ENCODE data around the gene NEUROD1. TPM values are rescaled to one million over a fixed set of nuclear protein-coding genes. Genes with fewer than 3 reads are reported as not detected.
"Not testable (repeated sequence)": the region's sequence is repeated elsewhere in the genome, so short reads cannot be mapped to it uniquely, and the experiment has no call there.

NEUROD1 gene
- total RNA-seq, 4 donors from 2014 or later, result not detected

DNA sequence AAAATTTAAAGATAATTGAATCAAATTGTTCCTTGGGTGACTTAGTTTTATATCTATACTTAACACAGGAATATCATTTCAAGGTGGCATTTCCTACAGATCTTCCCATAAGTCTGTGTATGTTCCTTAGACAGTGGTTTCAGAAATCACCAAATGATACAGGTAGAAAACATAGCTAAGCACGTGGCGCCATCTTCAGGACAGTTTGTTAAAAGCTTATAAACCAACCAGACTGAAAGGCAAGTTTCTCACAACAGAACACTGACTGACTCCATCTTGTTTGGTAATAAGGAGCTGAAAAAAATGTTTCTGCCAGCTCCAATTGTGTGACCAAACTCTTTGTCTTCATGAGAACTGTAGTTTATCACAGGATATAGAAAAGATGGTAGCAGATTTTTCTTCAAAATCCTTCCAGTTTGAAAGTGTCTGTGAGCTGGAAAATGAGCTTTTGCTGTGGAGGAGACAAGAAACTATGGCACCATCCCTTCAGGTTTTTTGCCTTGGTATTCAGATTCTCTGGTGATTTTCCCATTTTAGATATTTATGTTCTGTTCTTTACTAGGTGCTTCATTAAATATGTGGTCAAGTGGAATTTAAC is 34.8 kb upstream of the NEUROD1 start:
- H3K4me3 ChIP-seq, result no peak overlapping the region
- TF ChIP-seq POLR2A (IDR thresholded peaks at IDR 0.05) (no peak), POLR2AphosphoS5 (IDR thresholded peaks at IDR 0.05) (no peak), EP300 (IDR thresholded peaks at IDR 0.05) (no peak)
- TF ChIP-seq, protein P1, sequence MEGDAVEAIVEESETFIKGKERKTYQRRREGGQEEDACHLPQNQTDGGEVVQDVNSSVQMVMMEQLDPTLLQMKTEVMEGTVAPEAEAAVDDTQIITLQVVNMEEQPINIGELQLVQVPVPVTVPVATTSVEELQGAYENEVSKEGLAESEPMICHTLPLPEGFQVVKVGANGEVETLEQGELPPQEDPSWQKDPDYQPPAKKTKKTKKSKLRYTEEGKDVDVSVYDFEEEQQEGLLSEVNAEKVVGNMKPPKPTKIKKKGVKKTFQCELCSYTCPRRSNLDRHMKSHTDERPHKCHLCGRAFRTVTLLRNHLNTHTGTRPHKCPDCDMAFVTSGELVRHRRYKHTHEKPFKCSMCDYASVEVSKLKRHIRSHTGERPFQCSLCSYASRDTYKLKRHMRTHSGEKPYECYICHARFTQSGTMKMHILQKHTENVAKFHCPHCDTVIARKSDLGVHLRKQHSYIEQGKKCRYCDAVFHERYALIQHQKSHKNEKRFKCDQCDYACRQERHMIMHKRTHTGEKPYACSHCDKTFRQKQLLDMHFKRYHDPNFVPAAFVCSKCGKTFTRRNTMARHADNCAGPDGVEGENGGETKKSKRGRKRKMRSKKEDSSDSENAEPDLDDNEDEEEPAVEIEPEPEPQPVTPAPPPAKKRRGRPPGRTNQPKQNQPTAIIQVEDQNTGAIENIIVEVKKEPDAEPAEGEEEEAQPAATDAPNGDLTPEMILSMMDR (IDR thresholded peaks at IDR 0.05), result peak; percentile 28 to 62 (median 62)
- H3K36me3 ChIP-seq, result no peaks in the 10 kb centered on the region
- ATAC-seq, result peak; percentile 36
- no peaks in the 10 kb centered on the region for H3K27me3 ChIP-seq
- H3K9me3 ChIP-seq, result no peaks in the 10 kb centered on the region
- WGBS, 2 donors (ENCODE audit: low coverage in 1 of 2), result 0 to 11% methylated on average over 2 of the region's 2 CpGs
- no peak overlapping the region for H3K27ac ChIP-seq
- H3K4me1 ChIP-seq, result no peaks in the 10 kb centered on the region

DNA sequence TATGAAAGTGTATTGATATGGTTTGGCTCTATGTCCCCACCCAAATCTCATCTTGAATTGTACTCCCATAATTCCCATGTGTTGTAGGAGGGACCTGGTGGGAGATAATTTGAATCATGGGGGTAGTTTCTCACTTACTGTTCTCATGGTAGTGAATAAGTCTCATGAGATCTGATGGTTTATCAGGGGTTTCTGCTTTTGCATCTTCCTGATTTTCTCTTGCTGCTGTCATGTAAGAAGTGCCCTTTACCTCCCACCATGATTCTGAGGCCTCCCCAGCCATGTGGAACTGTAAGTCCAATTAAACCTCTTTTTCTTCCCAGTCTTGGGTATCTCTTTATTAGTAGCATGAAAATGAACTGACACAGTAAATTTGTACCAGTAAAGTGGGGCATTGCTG is 30.7 kb upstream of the NEUROD1 start:
- not testable (repeated sequence) for ATAC-seq, H3K4me3 ChIP-seq, H3K9me3 ChIP-seq, H3K36me3 ChIP-seq, H3K27ac ChIP-seq, H3K4me1 ChIP-seq, H3K27me3 ChIP-seq

DNA sequence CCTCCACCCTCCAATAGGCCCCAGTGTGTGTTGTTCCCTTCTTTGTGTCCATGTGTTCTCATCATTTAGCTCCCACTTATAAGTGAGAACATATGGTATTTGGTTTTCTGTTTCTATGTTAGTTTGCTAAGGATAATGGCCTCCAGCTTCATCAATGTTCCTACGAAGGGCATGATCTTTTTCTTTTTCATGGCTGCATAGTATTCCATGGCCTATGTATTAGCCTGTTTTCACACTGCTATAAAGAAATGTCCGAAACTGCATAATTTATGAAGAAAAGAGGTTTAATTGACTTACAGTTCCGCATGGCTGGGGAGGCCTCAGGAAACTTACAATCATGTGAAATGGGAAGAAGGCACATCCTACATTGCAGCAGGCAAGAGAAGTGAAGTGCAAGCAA is 22.2 kb upstream of the NEUROD1 start:
- H3K4me1 ChIP-seq, H3K4me3 ChIP-seq, H3K9me3 ChIP-seq, H3K36me3 ChIP-seq, H3K27me3 ChIP-seq, H3K27ac ChIP-seq, ATAC-seq: not testable (repeated sequence)
- WGBS, 2 donors (ENCODE audit: low coverage in 1 of 2), result 86% methylated on average over 3 of the region's 3 CpGs; no CpG with 5 or more reads in 1 of the 2 donors

DNA sequence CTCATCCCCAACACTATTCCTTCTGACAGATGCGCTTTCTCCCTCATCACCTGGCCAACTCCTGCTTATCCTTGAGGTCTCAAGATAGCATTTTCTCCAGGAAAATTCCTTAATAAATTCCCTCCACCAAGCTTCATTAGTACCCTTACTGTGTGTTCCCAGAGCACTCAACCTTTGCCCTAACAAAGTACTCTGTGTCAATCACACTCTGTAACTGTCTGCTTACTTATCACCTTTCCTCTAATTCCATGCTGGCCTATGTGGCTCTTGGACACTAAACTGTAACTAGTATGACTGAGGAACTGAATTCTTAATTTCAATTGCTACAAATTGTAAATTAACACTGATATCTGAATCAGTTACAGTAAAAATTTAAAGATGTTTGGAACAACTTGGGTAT is 17.9 kb upstream of the NEUROD1 start:
- no peaks in the 10 kb centered on the region for H3K36me3 ChIP-seq
- no peak overlapping the region for H3K27ac ChIP-seq
- H3K27me3 ChIP-seq, result no peaks in the 10 kb centered on the region
- no peak overlapping the region for H3K4me3 ChIP-seq
- TF ChIP-seq POLR2A (IDR thresholded peaks at IDR 0.05), result no peak
- TF ChIP-seq, protein P1 (IDR thresholded peaks at IDR 0.05), result no peak
- TF ChIP-seq EP300 (IDR thresholded peaks at IDR 0.05), result no peak
- TF ChIP-seq POLR2AphosphoS5 (IDR thresholded peaks at IDR 0.05), result no peak
- H3K9me3 ChIP-seq, result no peaks in the 10 kb centered on the region
- WGBS, 2 donors (ENCODE audit: low coverage in 1 of 2), result 100% methylated on average over 1 of the region's 1 CpG; no CpG with 5 or more reads in 1 of the 2 donors
- H3K4me1 ChIP-seq, result no peaks in the 10 kb centered on the region
- ATAC-seq, result no peak

DNA sequence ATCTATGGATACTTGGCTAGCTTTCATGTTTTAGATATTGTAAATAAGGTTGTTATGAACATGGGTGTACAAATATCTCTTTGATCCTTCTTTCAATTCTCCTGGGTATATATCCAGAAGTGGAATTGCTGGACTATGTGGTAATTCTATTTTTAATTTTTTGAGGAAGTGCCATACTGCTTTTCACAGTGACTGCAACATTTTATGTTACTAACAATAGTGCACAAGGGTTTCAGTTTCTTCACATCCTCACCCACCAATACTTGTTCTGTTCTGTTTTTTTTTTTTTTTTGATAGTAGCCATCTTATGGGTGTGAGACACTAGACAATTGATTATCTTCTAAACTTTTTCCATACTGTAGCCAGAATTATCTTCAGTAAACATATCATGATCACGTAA is 17.3 kb upstream of the NEUROD1 start:
- TF ChIP-seq, protein P1 (IDR thresholded peaks at IDR 0.05), result no peak
- TF ChIP-seq EP300 (IDR thresholded peaks at IDR 0.05), result no peak
- no peaks in the 10 kb centered on the region for H3K36me3 ChIP-seq
- H3K9me3 ChIP-seq, result no peaks in the 10 kb centered on the region
- H3K27me3 ChIP-seq, result no peaks in the 10 kb centered on the region
- no peak overlapping the region for H3K4me3 ChIP-seq
- H3K4me1 ChIP-seq, result no peaks in the 10 kb centered on the region
- WGBS, 2 donors (ENCODE audit: low coverage in 1 of 2), result 54 to 90% methylated on average over 1 of the region's 1 CpG
- H3K27ac ChIP-seq, result no peak overlapping the region
- ATAC-seq, result no peak

DNA sequence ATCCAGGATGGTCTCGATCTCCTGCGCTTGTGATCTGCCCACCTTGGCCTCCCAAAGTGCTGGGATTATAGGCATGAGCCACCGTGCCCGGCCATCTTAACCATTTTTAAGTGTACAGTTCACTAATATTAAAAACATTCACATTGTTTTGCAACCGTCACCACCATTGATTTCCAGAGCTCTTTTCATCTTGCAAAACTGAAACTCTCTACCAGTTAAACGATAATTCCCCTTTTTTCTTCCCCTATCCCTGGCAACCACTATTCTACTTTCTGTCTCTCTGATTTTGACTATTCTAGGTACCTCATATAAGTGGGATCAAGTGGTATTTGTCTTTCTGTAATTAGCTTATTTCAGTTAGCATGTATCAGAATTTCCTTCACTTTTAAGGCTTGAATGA is 16.8 kb upstream of the NEUROD1 start:
- TF ChIP-seq EP300 (IDR thresholded peaks at IDR 0.05) (no peak), POLR2A (IDR thresholded peaks at IDR 0.05) (no peak), POLR2AphosphoS5 (IDR thresholded peaks at IDR 0.05) (no peak)
- TF ChIP-seq, protein P1 (IDR thresholded peaks at IDR 0.05), result no peak
- Histone ChIP-seq H3K27me3 (no peaks in the 10 kb centered on the region), H3K27ac (no peak overlapping the region), H3K4me1 (no peaks in the 10 kb centered on the region), H3K9me3 (no peaks in the 10 kb centered on the region), H3K4me3 (no peak overlapping the region), H3K36me3 (no peaks in the 10 kb centered on the region)
- 88 to 95% methylated on average over 3 to 6 of the region's 6 CpGs for WGBS, 2 donors (ENCODE audit: low coverage in 1 of 2)
- no peak for ATAC-seq

Data from gastroesophageal sphincter (tissue), 4 donors.